ENCODE data around the gene CPTP. TPM values are rescaled to one million over a fixed set of nuclear protein-coding genes. Genes with fewer than 3 reads are reported as not detected.

Gene CPTP
- total RNA-seq, 1 donor from 2014 or later, result 17.5 TPM

DNA sequence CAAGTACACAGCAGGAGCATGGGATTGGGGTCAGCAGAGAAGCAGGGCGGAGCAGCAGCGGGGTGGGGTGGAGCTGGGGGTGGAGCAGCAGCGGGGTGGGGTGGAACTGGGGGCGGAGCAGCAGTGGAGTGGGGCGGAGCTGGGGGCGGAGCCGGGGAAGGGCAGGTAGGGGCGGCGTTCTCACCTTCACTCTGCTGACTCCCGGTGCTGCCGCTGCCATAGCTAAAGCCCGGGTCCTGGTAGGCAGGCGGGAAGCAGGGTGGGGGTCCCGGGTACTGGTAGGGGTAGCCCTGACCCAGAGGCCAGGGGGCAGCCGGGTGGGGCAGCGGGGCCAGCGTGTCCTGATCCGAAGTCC lies 13.2 kb downstream of the CPTP start:
- Mint-ChIP-seq H3K27ac (no peak overlapping the region), H3K36me3 (ENCODE audit: insufficient read depth) (peaks cover 9% of the 10 kb centered on the region), H3K4me3 (ENCODE audit: low read depth) (no peak overlapping the region), H3K27me3 (no peaks in the 10 kb centered on the region), H3K9me3 (ENCODE audit: low read depth) (no peaks in the 10 kb centered on the region), H3K4me1 (ENCODE audit: low read depth) (no peaks in the 10 kb centered on the region)
- TF ChIP-seq, protein P1, sequence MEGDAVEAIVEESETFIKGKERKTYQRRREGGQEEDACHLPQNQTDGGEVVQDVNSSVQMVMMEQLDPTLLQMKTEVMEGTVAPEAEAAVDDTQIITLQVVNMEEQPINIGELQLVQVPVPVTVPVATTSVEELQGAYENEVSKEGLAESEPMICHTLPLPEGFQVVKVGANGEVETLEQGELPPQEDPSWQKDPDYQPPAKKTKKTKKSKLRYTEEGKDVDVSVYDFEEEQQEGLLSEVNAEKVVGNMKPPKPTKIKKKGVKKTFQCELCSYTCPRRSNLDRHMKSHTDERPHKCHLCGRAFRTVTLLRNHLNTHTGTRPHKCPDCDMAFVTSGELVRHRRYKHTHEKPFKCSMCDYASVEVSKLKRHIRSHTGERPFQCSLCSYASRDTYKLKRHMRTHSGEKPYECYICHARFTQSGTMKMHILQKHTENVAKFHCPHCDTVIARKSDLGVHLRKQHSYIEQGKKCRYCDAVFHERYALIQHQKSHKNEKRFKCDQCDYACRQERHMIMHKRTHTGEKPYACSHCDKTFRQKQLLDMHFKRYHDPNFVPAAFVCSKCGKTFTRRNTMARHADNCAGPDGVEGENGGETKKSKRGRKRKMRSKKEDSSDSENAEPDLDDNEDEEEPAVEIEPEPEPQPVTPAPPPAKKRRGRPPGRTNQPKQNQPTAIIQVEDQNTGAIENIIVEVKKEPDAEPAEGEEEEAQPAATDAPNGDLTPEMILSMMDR (IDR thresholded peaks at IDR 0.05; ENCODE audit: unreplicated experiment), result no peak
- no peak for DNase-seq (ENCODE audit: low spot score, unreplicated experiment)

DNA sequence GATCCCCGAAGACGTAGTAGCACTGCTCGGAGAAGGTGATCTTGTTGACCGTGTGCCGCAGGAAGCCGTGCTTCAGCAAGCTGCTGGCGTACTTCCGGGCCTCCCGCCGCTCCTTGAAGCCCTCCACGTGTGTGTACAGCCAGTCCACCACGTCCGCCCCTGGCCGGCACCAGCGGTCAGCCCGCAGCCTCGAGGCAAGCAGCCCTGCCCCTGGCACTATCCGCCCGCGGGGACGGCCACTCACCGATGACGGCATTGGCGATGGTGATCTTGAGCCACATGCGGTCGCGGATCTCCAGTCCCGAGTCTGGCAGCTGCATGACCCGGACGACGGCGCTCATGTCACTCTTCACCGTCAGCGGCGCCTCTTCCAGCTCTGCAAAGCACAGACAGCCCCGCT lies 13.7 kb downstream of the CPTP start:
- TF ChIP-seq, protein P1 (IDR thresholded peaks at IDR 0.05; ENCODE audit: unreplicated experiment), result no peak
- no peaks in the 10 kb centered on the region for H3K27me3 Mint-ChIP-seq
- H3K27ac Mint-ChIP-seq, result no peak overlapping the region
- H3K4me3 Mint-ChIP-seq (ENCODE audit: low read depth), result no peak overlapping the region
- no peaks in the 10 kb centered on the region for H3K9me3 Mint-ChIP-seq (ENCODE audit: low read depth)
- peaks cover 9% of the 10 kb centered on the region for H3K36me3 Mint-ChIP-seq (ENCODE audit: insufficient read depth)
- DNase-seq (ENCODE audit: low spot score, unreplicated experiment), result no peak
- H3K4me1 Mint-ChIP-seq (ENCODE audit: low read depth), result no peaks in the 10 kb centered on the region

DNA sequence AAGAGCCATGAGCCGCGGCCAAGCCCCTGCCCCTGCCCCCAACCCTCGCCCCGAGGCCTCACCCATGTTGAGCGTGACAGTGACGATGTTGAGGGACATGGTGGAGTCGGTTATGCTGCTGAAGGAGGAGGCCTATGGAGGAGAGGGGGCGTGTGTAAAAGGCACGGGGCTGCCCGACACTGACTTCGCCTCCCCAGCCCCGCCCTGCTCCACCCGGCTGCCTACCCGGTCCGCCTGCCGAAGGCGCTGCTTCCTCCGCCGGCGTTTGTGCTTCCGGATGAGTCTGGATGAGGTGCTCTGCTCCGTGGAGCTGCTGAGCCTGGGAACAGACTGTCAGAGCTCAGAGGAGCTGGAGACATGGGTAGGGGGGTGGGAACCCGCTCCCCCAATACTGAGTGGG lies 15.6 kb downstream of the CPTP start:
- no peak overlapping the region for H3K27ac Mint-ChIP-seq
- no peaks in the 10 kb centered on the region for H3K27me3 Mint-ChIP-seq
- H3K36me3 Mint-ChIP-seq (ENCODE audit: insufficient read depth), result peaks cover 9% of the 10 kb centered on the region
- H3K4me1 Mint-ChIP-seq (ENCODE audit: low read depth), result no peaks in the 10 kb centered on the region
- H3K9me3 Mint-ChIP-seq (ENCODE audit: low read depth), result no peaks in the 10 kb centered on the region
- no peak for DNase-seq (ENCODE audit: low spot score, unreplicated experiment)
- H3K4me3 Mint-ChIP-seq (ENCODE audit: low read depth), result no peak overlapping the region
- TF ChIP-seq, protein P1 (IDR thresholded peaks at IDR 0.05; ENCODE audit: unreplicated experiment), result no peak

DNA sequence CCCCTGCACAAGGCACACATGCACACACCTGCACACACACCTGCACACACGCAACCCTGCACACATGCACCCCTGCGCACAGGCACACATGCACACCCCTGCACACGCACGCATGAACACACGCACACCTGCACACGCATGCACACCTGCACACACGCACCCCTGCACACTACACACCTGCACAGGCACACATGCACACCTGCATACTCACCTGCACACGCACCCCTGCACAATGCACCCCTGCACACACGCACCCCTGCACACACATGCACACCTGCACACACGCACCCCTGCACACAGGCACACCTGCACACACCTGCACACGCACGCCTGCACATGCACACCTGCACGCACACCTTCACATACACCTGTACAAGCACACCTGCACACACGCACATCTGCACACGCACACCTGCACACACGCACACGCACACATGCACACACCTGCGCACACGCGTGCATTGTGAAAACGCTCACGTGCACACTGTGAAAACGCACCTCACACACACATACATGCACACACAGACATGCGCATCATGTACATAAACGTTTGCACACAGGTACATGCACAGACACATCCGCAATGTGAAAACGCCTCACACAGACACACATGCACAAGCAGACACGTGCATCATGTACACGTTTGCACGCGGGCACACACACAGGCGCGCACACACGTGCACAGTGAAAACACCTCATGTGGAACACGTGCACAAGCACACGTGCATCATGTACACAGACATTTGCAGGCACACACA lies 16.4 kb downstream of the CPTP start:
- H3K9me3 Mint-ChIP-seq (ENCODE audit: low read depth), result no peaks in the 10 kb centered on the region
- H3K27ac Mint-ChIP-seq, result no peak overlapping the region
- H3K36me3 Mint-ChIP-seq (ENCODE audit: insufficient read depth), result peaks cover 9% of the 10 kb centered on the region
- TF ChIP-seq, protein P1 (IDR thresholded peaks at IDR 0.05; ENCODE audit: unreplicated experiment), result no peak
- H3K4me3 Mint-ChIP-seq (ENCODE audit: low read depth), result no peak overlapping the region
- no peaks in the 10 kb centered on the region for H3K4me1 Mint-ChIP-seq (ENCODE audit: low read depth)
- DNase-seq (ENCODE audit: low spot score, unreplicated experiment), result no peak
- H3K27me3 Mint-ChIP-seq, result no peaks in the 10 kb centered on the region

DNA sequence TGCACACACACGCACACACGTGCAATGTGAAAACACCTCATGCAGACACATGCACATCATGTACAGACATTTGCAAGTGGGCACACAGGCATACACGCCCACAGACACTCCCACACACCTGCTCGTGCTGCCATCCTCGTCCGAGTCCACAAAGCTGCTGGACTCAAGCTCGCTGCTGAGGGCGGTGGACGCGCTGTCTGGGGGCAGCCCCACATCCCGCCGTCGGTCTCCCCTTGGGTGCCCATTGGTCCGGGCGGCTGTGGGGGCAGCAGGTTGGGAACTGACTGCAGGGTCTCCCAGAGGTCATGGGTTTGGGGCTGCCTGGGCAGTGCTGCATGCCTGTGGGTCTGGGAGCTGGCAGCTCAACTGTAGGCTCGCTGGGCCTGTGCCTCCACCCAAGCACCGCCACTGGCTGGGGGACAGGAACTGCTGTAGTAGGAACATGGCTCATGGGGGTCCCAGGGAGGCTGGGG lies 17.0 kb downstream of the CPTP start:
- TF ChIP-seq, protein P1 (IDR thresholded peaks at IDR 0.05; ENCODE audit: unreplicated experiment), result no peak
- Mint-ChIP-seq H3K4me1 (ENCODE audit: low read depth) (no peaks in the 10 kb centered on the region), H3K27ac (no peak overlapping the region), H3K9me3 (ENCODE audit: low read depth) (no peaks in the 10 kb centered on the region), H3K27me3 (no peaks in the 10 kb centered on the region), H3K4me3 (ENCODE audit: low read depth) (no peak overlapping the region), H3K36me3 (ENCODE audit: insufficient read depth) (peaks cover 9% of the 10 kb centered on the region)
- no peak for DNase-seq (ENCODE audit: low spot score, unreplicated experiment)

Measured in progenitor cell of endocrine pancreas (in vitro differentiated cells).